Tibial artery (tissue), 4 donors: ENCODE data around the gene CCNJ.
A peak's percentile ranks its signal among the peaks of the same experiment; 100 is the strongest.

ENCODE experiments used
- DNase-seq, 2 donors: peaks; one replicate each; pipeline ENCODE4 v3.0.0-alpha.2; 2019
- H3K27ac ChIP-seq, 2 donors: fragments of 200-600 bp; sonication (generic) in 1 of 2; 1 replicate in 1 of 2; 2 replicates in 1 of 2; pipeline ENCODE4 v1.5.1; 2018 to 2019; ENCODE audit warnings: mild to moderate bottlenecking in 1 of 2
- H3K27me3 ChIP-seq, 2 donors: fragments of 200-600 bp; sonication (generic) in 1 of 2; one replicate each; pipeline versions ENCODE4 v1.5.1 to v1.6.0; 2016 to 2019
- H3K36me3 ChIP-seq, 3 donors: fragments of 200-600 bp; sonication (generic) in 2 of 3; one replicate each; pipeline ENCODE4 v1.5.1; 2016 to 2019; ENCODE audit warnings: mild to moderate bottlenecking in 2 of 3
- H3K4me1 ChIP-seq, 4 donors: fragments of 200-600 bp; sonication (generic) in 2 of 4; 1 replicate in 3 of 4; 2 replicates in 1 of 4; pipeline ENCODE4 v1.5.1; 2016 to 2019
- H3K4me3 ChIP-seq, 2 donors: fragments of 200-600 bp; sonication (generic) in 1 of 2; 1 replicate in 1 of 2; 2 replicates in 1 of 2; pipeline ENCODE4 v1.5.1; 2018 to 2019; ENCODE audit warnings: mild to moderate bottlenecking in 2 of 2
- H3K9me3 ChIP-seq, 3 donors: fragments of 200-600 bp; sonication (generic) in 1 of 3; one replicate each; pipeline ENCODE4 v1.5.1; 2016 to 2019
- CTCF ChIP-seq, 2 experiments: fragments of 200-600 bp in 1 of 2; fragments of 450-650 bp in 1 of 2; IDR thresholded peaks; one replicate each; pipeline ENCODE4 v1.5.1; 2017 to 2019; ENCODE audit warnings: antibody characterized with exemption in 2 of 2, mild to moderate bottlenecking in 1 of 2, moderate library complexity in 1 of 2
- intact Hi-C: fragments of 100-400 bp; cut with DNase I; formaldehyde crosslinking; loops from one replicate; pipeline ENCODE4 v1.15.0; 2023; ENCODE audit warnings: low total_unique reads

CCNJ gene

GRCh38 chr10:96034625-96035024 lies 8.8 kb upstream of the CCNJ start:
- Histone ChIP-seq H3K27me3 (no peaks in the 10 kb centered on the region), H3K4me3 (no peak overlapping the region), H3K9me3 (no peaks in the 10 kb centered on the region), H3K27ac (no peak overlapping the region), H3K36me3 (no peaks in the 10 kb centered on the region), H3K4me1 (no peaks in the 10 kb centered on the region)
- TF ChIP-seq CTCF (IDR thresholded peaks at IDR 0.05), result no peak
- DNase-seq, result no peak
- intact Hi-C loops, result no loop called here

- no peak overlapping the region for H3K27ac ChIP-seq
- intact Hi-C loops, result no loop called here
- DNase-seq, result no peak
- H3K4me3 ChIP-seq, result no peak overlapping the region
- no peak for TF ChIP-seq CTCF (IDR thresholded peaks at IDR 0.05)
- H3K4me1 ChIP-seq, result peaks cover 0 to 6% (median 1%) of the 10 kb centered on the region in 4 donors
- H3K9me3 ChIP-seq, result no peaks in the 10 kb centered on the region
- no peaks in the 10 kb centered on the region for H3K27me3 ChIP-seq
- no peaks in the 10 kb centered on the region for H3K36me3 ChIP-seq
Measured at GRCh38 chr10:96038476-96039387, 4.7 kb upstream of the CCNJ start.

- no peaks in the 10 kb centered on the region for H3K27me3 ChIP-seq
- peaks cover 0 to 16% (median 7%) of the 10 kb centered on the region in 4 donors for H3K4me1 ChIP-seq
- no peaks in the 10 kb centered on the region for H3K9me3 ChIP-seq
- no peak overlapping the region for H3K27ac ChIP-seq
- intact Hi-C loops, result no loop called here
- H3K36me3 ChIP-seq, result no peaks in the 10 kb centered on the region
- H3K4me3 ChIP-seq, result no peak overlapping the region
- no peak for TF ChIP-seq CTCF (IDR thresholded peaks at IDR 0.05)
- no peak for DNase-seq
Measured at GRCh38 chr10:96041146-96041545, 2.2 kb upstream of the CCNJ start.

- intact Hi-C loops, result no loop called here
- TF ChIP-seq CTCF (IDR thresholded peaks at IDR 0.05), result no peak
- no peaks in the 10 kb centered on the region for H3K9me3 ChIP-seq
- H3K4me3 ChIP-seq, result peak overlapping the region; percentile 79 to 82
- peaks cover 0 to 16% (median 7%) of the 10 kb centered on the region in 4 donors for H3K4me1 ChIP-seq
- peak overlapping the region; percentile 81 to 85 for H3K27ac ChIP-seq
- peak; percentile 46 to 70 for DNase-seq
- H3K36me3 ChIP-seq, result peaks cover 0 to 4% (median 0%) of the 10 kb centered on the region in 3 donors
- no peaks in the 10 kb centered on the region for H3K27me3 ChIP-seq
Measured at GRCh38 chr10:96043893-96044715, 721 bp downstream of the CCNJ start.

- no peak for DNase-seq
- no peaks in the 10 kb centered on the region for H3K27me3 ChIP-seq
- H3K9me3 ChIP-seq, result no peaks in the 10 kb centered on the region
- H3K36me3 ChIP-seq, result peaks cover 0 to 4% (median 0%) of the 10 kb centered on the region in 3 donors
- H3K4me3 ChIP-seq, result peak overlapping the region; percentile 79 to 82
- peak overlapping the region in 1 of 2 donors; percentile 85 for H3K27ac ChIP-seq
- intact Hi-C loops, result no loop called here
- TF ChIP-seq CTCF (IDR thresholded peaks at IDR 0.05), result no peak
- peaks cover 0 to 16% (median 7%) of the 10 kb centered on the region in 4 donors for H3K4me1 ChIP-seq
Measured at GRCh38 chr10:96044736-96045135, 1.4 kb downstream of the CCNJ start.
